ENCODE measurements around the gene LRPAP1.
"Not testable (repeated sequence)": the region's sequence is repeated elsewhere in the genome, so short reads cannot be mapped to it uniquely, and the experiment has no call there.

Gene LRPAP1

GRCh38 chr4:3531879-3532750 lies at the start of gene LRPAP1:
LRPAP1 (minus strand) TSS chr4:3532422; CDS start chr4:3532412, 10 bp downstream.
- peak; percentile 100 for DNase-seq (ENCODE audit: low spot score)

GRCh38 chr4:3581334-3582090 lies 49.3 kb upstream of the LRPAP1 start:
- DNase-seq (ENCODE audit: low spot score), result not testable (repeated sequence)

GRCh38 chr4:3580859-3581258 lies 48.6 kb upstream of the LRPAP1 start:
- not testable (repeated sequence) for DNase-seq (ENCODE audit: low spot score)

GRCh38 chr4:3578527-3579144 lies 46.4 kb upstream of the LRPAP1 start:
- DNase-seq (ENCODE audit: low spot score), result not testable (repeated sequence)

GRCh38 chr4:3578052-3578451 lies 45.8 kb upstream of the LRPAP1 start:
- not testable (repeated sequence) for DNase-seq (ENCODE audit: low spot score)

GRCh38 chr4:3577208-3577892 lies 45.1 kb upstream of the LRPAP1 start:
- not testable (repeated sequence) for DNase-seq (ENCODE audit: low spot score)

- DNase-seq (ENCODE audit: low spot score), result not testable (repeated sequence)
These were observed 44.4 kb upstream of the LRPAP1 start for GRCh38 chr4:3576533-3577207.

- DNase-seq (ENCODE audit: low spot score), result not testable (repeated sequence)
These were observed 43.5 kb upstream of the LRPAP1 start for GRCh38 chr4:3575426-3576369.

- not testable (repeated sequence) for DNase-seq (ENCODE audit: low spot score)
These were observed 42.6 kb upstream of the LRPAP1 start for GRCh38 chr4:3574865-3575264.

GRCh38 chr4:3574346-3574745 lies 42.1 kb upstream of the LRPAP1 start:
- not testable (repeated sequence) for DNase-seq (ENCODE audit: low spot score)

GRCh38 chr4:3573131-3573530 lies 40.9 kb upstream of the LRPAP1 start:
- no peak for DNase-seq (ENCODE audit: low spot score)

GRCh38 chr4:3572363-3572762 lies 40.1 kb upstream of the LRPAP1 start:
- no peak for DNase-seq (ENCODE audit: low spot score)

- DNase-seq (ENCODE audit: low spot score), result no peak
These were observed 39.7 kb upstream of the LRPAP1 start for GRCh38 chr4:3571921-3572320.

GRCh38 chr4:3570923-3571322 lies 38.7 kb upstream of the LRPAP1 start:
- DNase-seq (ENCODE audit: low spot score), result not testable (repeated sequence)

GRCh38 chr4:3569611-3570010 lies 37.4 kb upstream of the LRPAP1 start:
- DNase-seq (ENCODE audit: low spot score), result not testable (repeated sequence)

- not testable (repeated sequence) for DNase-seq (ENCODE audit: low spot score)
These were observed 34.5 kb upstream of the LRPAP1 start for GRCh38 chr4:3566701-3567100.

- DNase-seq (ENCODE audit: low spot score), result not testable (repeated sequence)
These were observed 34.1 kb upstream of the LRPAP1 start for GRCh38 chr4:3566301-3566700.

- not testable (repeated sequence) for DNase-seq (ENCODE audit: low spot score)
These were observed 32.7 kb upstream of the LRPAP1 start for GRCh38 chr4:3564948-3565347.

GRCh38 chr4:3563403-3563802 lies 31.2 kb upstream of the LRPAP1 start:
- no peak for DNase-seq (ENCODE audit: low spot score)

GRCh38 chr4:3562127-3562526 lies 29.9 kb upstream of the LRPAP1 start:
- DNase-seq (ENCODE audit: low spot score), result not testable (repeated sequence)
